Left kidney (tissue), 2 donors: ENCODE data around the gene ARHGAP31. TPM values are rescaled to one million over a fixed set of nuclear protein-coding genes. Genes with fewer than 3 reads are reported as not detected.

Source experiments
- DNase-seq: peaks from one replicate; pipeline ENCODE4 v3.0.0-alpha.2; 2013
- polyA plus RNA-seq: library from polyadenylated mRNA; unstranded; fragments of 120-200 nt; gene quantifications from one replicate; pipeline ENCODE4 v1.2.1, GENCODE V29; 2013; ENCODE audit not compliant: insufficient read length

Gene ARHGAP31
- polyA plus RNA-seq, 1 donor = 12.4 TPM

DNA sequence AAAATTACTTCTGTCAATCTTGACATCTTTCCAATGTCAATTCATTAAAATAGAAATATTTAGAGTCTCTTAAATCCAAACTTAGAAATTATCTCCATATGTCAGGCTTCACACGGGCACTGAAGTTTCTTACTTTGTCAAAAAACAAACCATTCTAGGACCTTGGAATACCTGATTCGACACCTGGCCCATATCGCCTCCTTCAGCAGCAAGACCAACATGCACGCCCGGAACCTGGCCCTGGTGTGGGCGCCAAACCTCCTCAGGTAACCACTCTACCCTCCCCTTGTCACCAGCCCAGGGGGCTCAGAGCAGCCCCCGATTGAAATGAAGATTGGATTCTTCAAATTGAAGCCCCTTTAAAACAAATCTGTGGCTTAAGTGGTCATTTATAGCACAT is 88.0 kb downstream of the ARHGAP31 start:
- no peak for DNase-seq

DNA sequence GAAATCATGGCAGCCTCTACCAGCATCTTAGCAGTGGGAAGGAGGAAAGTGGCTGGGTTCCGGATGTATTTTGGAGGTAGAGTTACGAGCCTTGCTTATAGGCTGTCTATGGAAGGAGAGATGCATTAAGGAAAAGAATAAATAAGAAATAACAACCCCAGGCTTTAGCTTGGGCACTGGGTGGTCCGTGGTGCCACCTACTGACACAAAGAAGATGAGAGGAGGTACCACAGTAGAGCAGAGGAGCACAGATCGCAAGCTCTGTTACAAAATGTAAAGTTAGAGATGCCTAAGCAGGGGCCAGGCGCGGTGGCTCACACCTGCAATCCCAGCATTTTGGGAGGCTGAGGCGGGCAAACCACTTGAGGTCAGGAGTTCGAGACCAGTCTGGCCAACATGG is 94.4 kb downstream of the ARHGAP31 start:
- no peak for DNase-seq

DNA sequence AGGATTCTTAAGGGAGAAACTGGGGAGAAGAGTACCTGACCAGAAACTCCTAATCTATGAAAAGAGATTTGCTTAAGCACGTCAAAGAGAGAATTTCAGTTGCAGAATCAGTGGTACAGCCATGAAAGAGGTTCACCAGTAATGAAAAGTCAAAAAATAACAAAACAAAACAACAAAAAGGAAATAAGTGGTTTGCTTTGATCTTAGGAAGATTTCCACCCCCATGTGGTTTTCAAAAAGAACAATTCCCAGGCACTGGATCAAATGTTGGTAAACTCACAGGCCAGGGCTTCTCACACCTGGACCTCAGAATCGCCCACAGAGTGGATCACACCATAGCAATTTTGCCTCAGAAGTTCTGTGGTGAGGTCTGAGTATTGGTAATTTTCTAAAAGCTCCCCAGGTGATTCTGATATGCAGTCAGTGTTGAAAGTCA is 101.8 kb downstream of the ARHGAP31 start:
- no peak for DNase-seq

DNA sequence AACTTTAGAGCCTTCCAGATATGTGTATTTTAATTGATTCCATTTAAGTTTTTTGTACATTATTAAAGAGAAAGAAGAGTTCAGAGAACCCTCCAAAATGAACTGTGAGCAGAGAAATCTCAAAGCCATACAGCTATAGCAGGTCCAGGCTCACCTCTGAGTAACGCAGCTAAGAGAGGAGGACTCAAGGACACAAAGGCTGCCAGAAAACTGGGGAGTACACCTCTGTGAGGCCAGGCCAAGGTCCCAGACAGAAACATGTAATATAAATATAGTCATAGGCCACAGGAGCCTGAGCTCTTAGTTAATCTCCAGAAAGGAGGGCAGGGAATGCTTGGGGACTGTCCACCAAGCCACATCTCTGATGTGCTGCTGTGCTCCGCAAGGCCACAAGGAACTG is 102.7 kb downstream of the ARHGAP31 start:
- DNase-seq = no peak

DNA sequence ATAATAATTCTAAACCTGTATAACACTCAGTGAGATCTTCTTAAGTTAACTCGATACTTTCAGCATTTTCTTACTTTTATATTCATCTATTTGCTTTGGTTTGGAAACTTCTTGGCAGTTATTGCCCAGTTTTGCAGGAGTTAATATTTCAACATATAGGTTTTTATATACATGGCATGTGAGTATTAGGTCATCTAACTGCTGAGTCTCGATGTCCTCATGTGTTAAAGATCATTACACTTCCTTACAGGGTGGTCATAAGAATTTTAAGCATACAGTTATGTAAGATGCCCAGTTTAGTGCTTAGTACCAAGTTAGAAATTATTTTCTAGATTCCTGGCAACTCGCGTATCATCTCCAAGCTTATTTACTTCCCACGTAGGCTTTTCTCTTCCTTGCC is 106.3 kb downstream of the ARHGAP31 start:
- no peak for DNase-seq

DNA sequence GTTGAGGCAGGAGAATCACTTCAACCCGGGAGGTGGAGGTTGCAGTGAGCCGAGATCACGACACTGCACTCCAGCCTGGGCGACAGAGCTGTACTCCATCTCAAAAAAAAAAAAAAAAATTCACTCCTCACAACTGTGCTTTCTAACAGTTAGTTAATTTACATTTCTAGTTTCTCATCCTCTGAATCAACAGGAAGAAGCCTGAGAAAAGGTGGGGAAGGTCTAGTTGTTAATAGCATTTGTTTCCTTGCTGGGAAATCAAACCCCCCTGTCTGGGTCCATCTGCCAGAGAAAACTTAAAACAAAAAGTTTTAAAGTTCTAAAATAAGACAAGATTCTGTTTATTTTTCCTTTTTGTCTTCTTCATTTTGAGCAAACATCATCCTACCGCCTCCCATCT is 106.9 kb downstream of the ARHGAP31 start:
- DNase-seq = no peak

DNA sequence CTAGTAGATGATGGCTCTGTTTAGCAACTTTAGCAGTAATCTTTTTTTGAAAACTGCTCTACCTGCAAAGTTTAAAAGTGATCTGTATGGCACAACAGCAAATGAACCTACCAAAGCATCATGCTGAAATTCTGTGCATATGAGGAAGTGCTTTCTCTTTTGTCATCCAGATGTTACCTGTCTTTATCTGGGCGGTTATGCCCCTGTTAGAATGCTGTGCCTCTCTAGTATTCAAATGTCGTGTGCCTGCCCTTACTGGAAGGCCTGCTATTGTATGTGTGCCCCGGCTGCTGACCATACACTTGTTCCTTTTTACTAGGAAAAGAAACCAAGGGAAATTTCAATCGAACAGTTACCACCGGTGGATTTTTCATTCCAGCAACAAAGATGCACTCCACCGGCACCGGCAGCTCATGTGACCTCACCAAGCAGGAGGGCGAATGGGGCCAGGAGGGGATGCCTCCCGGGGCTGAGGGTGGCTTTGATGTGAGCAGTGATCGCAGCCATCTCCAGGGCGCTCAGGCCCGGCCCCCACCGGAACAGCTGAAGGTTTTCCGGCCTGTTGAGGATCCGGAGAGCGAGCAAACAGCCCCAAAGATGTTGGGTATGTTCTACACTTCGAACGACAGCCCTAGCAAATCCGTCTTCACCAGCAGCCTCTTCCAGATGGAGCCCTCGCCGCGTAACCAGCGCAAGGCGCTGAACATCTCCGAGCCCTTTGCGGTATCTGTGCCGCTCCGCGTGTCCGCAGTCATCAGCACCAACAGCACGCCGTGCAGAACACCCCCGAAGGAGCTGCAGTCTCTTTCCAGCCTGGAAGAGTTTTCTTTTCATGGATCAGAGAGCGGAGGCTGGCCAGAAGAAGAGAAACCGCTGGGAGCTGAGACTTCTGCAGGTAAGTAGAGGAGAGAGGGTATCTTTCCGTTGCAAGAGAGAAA is 107.6 kb downstream of the ARHGAP31 start:
- no peak for DNase-seq

DNA sequence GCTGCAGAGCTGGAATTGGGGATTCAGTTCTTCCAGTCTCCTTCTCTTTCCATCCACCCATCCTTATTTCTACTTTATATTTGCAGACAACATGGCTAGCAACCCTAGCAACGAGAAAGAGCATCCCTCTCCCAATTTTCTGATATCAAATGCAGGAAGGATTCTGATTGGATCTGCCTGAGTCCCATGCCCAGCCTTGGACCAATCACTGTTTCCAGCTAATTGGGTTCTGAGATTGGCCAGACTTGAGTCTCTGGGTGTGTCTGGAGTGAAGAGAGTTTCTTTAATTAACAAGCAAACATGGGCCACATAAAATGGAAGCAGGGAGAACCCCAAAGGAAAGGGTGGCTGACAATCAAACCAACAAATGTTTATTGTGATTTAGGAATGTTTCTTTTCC is 108.6 kb downstream of the ARHGAP31 start:
- DNase-seq = no peak

DNA sequence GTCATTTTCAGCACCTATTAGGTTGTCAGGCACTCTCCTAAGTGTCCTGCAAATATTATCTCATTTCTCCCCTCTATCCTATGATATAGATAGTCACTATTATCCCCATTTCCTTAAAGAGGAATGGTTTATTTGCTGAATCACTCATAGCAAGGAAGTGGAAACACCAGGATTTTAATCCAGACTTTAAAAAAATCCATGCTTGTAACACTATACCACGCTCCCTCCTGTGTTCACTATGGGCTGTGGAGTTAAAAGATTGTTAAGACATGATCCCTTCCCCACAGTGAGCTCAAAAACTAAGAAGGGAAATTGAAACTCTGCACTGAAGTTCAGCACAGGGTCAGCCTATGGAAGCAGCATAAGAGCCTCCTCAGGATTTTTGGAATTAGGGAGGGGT is 109.0 kb downstream of the ARHGAP31 start:
- DNase-seq = no peak

DNA sequence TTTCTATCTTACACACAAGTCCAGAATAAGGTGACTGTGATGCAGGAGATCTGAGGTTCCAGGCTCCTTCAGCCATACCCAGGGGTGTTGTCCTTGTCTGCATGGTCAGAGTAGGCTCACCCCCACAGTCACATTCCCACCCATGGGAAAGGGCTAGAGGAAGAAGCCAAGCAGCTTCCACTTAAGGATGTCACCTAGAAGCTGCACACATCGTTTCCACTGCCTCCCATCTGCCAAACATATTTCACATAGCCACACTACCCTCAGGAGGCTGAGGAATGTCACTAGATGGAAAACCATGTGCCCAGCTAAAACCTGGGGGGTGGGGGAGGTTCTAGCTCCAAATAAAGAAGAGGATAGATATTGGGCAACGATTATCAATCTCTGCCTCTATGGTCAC is 111.1 kb downstream of the ARHGAP31 start:
- DNase-seq = no peak

DNA sequence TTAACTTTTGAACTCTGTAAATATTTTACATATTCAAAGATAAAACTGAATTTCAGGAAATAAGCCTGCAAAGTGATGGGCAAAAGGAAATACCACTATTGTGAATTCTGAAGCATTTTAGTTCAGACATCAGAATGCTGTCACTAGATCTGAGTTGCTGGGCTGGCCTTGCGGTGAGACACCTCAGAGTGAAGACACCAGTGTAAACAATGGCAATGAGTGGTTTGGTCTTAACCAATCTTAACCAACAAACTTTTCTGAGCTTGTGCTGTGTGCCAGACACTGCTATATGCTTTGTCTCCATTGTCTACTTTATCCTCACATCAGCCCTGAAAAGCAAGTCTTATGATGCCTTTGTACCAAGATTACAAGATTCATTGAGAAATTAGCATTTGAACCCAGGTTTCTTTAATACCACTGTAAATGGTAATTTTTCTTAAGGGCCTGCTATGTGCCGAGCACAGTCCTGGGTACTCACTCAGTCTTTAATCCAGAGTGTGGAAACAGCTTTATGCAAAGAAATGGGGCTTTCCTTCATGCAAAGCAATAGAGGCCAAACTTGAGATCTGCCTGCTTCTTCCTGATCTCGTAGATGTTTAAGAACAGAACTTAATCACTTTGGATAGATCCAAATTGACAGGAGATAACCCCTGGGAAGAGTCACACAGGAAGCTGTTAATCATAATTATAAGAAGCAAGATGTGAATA is 114.2 kb downstream of the ARHGAP31 start:
- no peak for DNase-seq

DNA sequence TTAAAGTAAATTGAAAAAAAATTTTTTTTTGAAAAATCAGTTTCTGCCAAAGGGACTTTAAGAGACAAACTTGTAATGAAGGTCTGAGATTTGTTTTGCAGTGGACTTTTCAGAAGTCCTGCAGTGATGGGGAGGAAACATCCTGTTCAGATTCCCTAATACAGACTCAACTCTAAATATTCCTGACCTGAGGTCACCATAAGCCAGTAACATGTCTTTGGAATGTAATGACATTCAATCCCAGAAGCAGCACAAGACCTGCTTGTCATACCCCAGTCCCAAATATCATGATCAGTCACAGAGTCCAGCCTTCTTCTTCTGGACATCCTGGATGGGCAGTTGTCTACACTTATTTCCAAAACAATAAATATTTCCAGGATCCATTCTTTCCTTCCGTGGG is 115.7 kb downstream of the ARHGAP31 start:
- no peak for DNase-seq

DNA sequence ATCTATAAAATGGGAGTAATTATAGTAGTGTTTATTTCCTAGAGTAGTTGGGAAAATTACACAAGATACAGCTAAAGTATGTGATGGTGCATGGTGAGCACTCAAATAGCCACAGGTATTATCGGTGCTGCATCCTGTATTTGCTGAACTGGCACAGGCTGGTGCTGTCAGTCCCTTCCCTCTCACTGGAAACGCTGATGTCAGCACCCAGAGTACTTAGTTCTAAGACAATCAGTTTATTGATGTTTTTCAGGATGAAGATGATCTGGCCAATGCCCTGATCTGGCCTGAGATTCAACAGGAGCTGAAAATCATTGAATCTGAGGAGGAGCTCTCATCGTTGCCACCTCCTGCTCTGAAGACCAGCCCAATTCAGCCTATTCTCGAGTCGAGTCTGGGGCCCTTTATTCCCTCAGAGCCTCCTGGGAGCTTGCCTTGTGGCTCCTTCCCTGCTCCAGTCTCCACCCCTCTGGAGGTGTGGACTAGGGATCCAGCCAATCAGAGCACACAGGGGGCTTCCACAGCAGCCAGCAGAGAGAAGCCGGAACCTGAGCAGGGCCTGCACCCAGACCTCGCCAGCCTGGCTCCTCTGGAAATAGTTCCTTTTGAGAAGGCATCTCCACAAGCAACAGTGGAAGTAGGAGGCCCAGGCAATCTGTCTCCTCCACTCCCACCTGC is 119.6 kb downstream of the ARHGAP31 start:
- DNase-seq = no peak

DNA sequence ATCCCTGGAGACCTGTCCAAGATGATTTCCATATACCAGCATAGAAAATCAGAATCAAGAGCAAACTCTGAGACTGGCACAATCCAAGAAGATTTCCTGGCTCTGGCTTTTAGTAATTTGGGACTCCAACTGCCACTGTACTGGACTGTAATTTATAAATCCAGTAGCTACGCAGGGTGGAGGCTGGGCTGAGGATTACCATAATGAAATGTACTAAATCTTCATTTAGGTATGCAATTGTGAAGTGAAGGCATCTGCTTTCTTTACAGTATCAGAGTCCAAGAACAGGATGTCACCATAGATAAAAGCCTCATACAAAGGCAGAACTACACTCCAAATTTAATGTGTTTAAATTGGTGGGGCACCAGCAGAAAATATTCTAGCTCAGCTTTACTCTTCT is 122.7 kb downstream of the ARHGAP31 start:
- no peak for DNase-seq

DNA sequence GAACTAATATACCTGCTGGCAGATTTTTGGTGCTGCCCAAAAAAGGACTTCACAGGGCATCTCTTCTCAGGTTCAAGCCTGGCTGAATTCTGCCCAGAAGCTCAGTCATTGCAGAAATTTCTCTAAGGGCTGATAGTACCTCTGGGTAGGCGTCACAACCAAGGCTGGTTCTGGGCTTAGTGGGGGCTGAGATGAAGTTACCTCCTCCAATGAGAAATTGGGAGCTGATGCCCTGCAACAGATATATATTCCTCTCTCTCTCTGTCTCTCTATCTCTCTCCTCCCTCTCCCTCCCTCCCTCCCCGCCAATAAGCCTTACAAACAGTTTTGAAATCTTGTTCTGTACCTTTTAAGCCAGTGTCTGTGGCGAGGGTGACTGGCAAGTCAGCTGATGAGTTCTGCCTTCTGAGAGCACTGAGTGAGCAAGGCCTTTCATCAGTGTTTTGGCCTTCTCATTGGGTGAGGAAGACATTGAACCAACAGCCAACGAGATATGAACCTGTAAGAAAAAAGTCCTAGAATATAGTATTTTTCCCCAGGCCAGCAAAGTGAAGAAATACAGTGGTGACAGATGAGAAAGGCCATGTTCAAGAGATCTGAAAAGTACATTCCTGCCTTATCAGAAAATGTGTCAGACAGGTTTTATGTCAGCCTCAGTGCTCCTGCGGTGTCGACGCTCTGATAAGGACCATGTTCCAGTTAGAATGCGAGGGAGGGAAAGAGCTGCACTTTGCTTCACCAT is 123.8 kb downstream of the ARHGAP31 start:
- no peak for DNase-seq

DNA sequence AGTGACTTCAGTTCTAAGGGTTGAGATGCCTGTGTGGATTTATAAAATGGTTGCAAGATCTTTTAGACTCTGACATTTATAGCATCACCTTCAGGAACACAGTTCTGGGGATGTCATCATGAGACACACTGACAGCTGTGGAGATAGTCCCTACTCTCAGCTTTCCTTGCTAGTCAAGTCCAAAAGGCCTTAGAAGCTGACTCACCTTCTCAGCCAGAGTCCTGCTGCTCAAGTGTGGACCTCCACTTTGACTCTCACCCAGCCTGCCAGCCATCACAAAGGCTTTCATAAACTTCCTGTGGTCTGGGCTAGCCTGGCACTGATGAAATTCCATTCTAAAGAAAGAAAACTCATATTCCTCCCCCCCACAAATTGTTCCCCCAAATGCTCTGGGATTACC is 124.5 kb downstream of the ARHGAP31 start:
- DNase-seq = no peak

DNA sequence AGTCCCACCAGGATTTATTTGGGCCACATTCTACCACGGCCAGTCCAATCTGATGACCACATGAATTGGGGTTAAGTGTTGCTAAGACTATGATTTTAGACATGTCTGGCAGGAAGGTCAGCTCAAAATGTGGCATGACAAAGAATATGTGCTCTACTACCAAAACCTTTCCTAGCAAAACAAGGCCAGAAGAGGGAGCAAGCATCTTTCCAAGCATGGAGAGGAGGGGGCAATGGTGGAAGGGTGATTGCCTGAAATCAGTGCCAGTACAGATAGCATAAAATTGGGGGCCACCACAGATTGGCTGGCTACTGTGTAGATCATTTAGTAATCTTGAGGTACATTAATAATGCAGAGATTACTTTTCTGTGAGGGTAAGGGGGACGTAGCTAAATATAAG is 126.0 kb downstream of the ARHGAP31 start:
- DNase-seq = no peak

DNA sequence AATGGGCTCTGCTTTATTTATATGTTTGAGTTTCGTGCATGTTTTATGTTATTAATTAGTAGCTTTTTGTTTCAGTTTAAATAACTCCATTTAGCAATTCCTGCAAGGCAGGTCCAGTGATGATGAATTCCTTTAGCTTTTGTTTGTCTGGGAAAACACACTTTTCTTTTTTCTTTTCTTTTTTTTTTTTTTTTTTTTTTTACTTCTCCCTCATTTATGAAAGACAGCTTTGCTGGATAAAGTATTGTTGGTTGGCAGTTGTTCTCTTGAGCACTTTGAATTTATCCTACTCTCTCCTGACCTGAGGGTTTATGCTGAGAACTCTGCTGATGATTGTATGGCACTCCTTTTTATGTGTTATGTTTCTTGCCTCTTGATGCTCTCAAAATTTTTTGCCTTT is 133.5 kb downstream of the ARHGAP31 start:
- DNase-seq = no peak

DNA sequence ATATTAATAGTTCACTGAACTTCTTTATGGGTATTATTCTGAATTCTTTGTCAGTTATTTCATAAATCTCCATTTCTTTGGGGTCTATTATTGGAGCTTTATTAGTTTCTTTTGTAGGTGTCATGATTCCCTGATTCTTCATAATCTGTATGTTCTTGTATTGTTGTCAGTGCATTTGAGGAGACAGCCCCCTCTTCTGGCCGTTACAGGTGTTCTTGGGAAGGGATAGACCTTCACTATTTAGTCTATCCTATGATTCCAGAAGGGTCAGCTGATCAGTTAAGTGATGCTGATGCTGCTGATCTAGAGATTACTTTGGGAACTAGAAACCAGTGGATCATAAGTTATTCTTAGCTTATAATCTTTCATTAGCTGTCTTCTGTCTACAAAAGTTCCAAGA is 134.4 kb downstream of the ARHGAP31 start:
- no peak for DNase-seq

DNA sequence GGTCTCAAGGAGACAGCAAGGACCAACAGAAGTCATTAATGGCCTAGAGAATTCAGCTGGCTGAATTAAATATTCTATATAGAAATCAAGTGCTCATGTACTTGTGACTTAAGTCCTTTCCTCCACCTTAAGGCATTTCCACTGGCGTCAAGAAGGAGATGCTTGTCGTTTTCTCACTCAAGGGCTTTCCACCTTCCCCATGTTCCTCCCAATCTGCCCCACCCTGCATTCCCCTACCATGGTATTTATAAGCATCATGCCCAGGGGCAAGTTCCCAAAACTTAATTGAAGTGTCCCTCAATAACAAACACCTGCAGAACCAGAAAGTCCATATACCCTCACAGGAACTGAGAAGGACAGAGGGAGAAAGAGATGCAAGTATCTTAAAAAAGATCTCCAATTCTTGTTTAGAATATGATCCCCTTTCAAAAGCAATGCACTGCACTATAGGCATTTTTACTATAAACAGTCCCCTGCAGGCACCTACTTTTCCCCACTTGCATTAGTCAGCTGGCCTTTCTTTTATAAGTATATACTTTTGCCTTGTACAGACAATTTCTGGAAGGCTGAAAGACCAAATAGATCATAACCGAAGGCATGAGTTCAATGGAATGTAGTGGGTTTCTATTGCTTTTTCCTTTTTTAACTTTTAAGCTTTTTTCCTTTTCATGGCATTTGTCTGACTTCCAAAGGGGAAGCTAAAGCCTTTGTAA is 139.6 kb downstream of the ARHGAP31 start:
- no peak for DNase-seq

DNA sequence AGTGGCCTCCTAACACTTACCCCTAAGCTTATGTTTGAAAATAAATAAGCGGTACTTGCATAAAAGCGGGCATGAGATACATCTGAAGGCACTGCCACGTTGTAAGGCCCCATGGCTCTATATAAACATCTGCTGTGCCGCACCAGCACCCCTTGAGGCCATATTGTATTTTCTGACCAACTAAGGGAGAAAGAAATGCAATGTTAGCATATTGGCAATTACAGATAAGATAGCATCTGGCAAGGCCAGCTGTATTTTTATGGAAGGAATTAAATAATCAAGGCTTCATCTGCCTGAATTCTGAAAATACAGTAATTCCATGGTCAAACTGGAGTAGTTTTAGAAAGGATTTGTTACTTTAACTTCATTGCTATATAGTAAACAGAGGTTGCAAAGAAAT is 140.5 kb downstream of the ARHGAP31 start:
- no peak for DNase-seq

DNA sequence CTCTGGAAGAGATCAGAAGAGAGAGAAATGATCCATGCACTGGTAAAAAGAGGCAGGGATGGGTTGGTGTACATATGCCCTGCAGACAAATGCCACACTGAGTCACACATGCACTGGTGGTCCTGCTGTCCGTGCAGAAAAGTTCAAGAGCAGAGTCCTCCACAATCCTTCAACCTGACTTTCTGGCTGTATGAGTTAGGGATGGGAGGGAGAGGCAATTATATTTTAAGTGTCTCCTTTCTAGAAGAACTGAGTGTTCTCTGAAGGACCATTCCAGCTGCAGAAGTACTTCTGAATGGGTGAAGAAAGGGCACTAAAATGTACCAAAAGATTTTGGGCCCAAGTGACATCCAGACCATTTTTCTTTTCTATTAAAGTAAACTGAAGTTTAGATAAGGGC is 142.8 kb downstream of the ARHGAP31 start:
- DNase-seq = no peak
